ENCODE measurements around the gene PCDH15. TPM values are rescaled to one million over a fixed set of nuclear protein-coding genes. Genes with fewer than 3 reads are reported as not detected.

The PCDH15 gene
- total RNA-seq, 1 experiment from 2014 or later: 0.61 TPM

GRCh38 chr10:54702583-54703485 is 98.2 kb downstream of the PCDH15 start:
- Histone ChIP-seq H2BK120ac (ENCODE audit: low read depth, low read length, poor library complexity, severe bottlenecking) (no peak overlapping the region), H3K4me1 (ENCODE audit: insufficient read depth, low read length) (no peaks in the 10 kb centered on the region), H3K14ac (ENCODE audit: insufficient read depth, low read length) (no peak overlapping the region), H2BK15ac (ENCODE audit: low read depth, low read length) (no peak overlapping the region), H3K18ac (ENCODE audit: insufficient read length, low read depth, low read length) (no peak overlapping the region), H3K56ac (ENCODE audit: insufficient read length, low read depth, low read length) (no peak overlapping the region), H3K23me2 (ENCODE audit: insufficient read length, low read depth, low read length, poor library complexity, severe bottlenecking) (no peaks in the 10 kb centered on the region), H4K8ac (replicated peaks; ENCODE audit: insufficient read length, low read depth, low read length) (no peak overlapping the region), H2BK5ac (ENCODE audit: insufficient read length, low read length) (no peak overlapping the region), H3K9ac (ENCODE audit: extremely low read depth, insufficient read length, low read length) (no peak overlapping the region), H3T11ph (ENCODE audit: low read length) (no peak overlapping the region), H3K4ac (ENCODE audit: low read depth, low read length) (no peak overlapping the region), H3K9me3 (ENCODE audit: control insufficient read depth, low read depth, low read length) (no peaks in the 10 kb centered on the region), H2AFZ (ENCODE audit: low read length) (no peak overlapping the region), H2BK20ac (ENCODE audit: low read depth, low read length, poor library complexity, severe bottlenecking) (no peak overlapping the region), H4K5ac (ENCODE audit: insufficient read length, low read depth, low read length) (no peak overlapping the region), H2AK5ac (ENCODE audit: insufficient read length, low read length) (no peak overlapping the region), H3K27me3 (ENCODE audit: insufficient read depth, low read length) (no peaks in the 10 kb centered on the region), H3K23ac (ENCODE audit: insufficient read length, low read depth, low read length) (no peak overlapping the region), H3K79me1 (ENCODE audit: insufficient read depth, low read depth, low read length, poor library complexity, severe bottlenecking) (no peaks in the 10 kb centered on the region), H3K79me2 (ENCODE audit: insufficient read depth, low read length) (no peaks in the 10 kb centered on the region), H4K91ac (ENCODE audit: insufficient read length, low read depth, low read length) (no peak overlapping the region), H2BK12ac (ENCODE audit: insufficient read length, low read depth, low read length) (no peak overlapping the region), H3K4me2 (ENCODE audit: insufficient read depth, insufficient read length, low read length) (no peak overlapping the region), H3K27ac (ENCODE audit: insufficient read length, low read depth, low read length) (no peak overlapping the region), H4K20me1 (ENCODE audit: control insufficient read depth, insufficient read depth, insufficient read length) (no peaks in the 10 kb centered on the region)
- no CpG with 5 or more reads among the region's 3 CpGs for WGBS (ENCODE audit: extremely low coverage, insufficient read length, low lambda C conversion rate)
- no peak for TF ChIP-seq CTCF (conservative IDR thresholded peaks at IDR 0.05)
- H3K27ac Mint-ChIP-seq: peak overlapping the region in 1 of 3 experiments; percentile 15; a peak in 1 of 7 replicates
- H3K4me3 Mint-ChIP-seq: no peak overlapping the region
- H3K36me3 Mint-ChIP-seq (ENCODE audit: insufficient read depth in 1 of 3, low read depth in 3 of 3): peaks cover 0 to 8% (median 0%) of the 10 kb centered on the region in 3 experiments; a peak in 5 of 7 replicates
- H3K9me3 Mint-ChIP-seq: peaks cover 0 to 10% of the 10 kb centered on the region in 2 experiments; a peak in 4 of 5 replicates
- H3K27me3 Mint-ChIP-seq (ENCODE audit: low read depth): no peaks in the 10 kb centered on the region
- DNase-seq: no peak
- H3K4me1 Mint-ChIP-seq: no peaks in the 10 kb centered on the region

Measured in H9 (cell line).